HepG2 (cell line): ENCODE measurements around the gene EPN2. TPM values are rescaled to one million over a fixed set of nuclear protein-coding genes. Genes with fewer than 3 reads are reported as not detected.

Experiments used
- DZIP1 ChIP-seq: sonication (generic); formaldehyde crosslinking; IDR thresholded peaks from 2 replicates; pipeline ENCODE4 v1.5.0; 2020; ENCODE audit warnings: mild to moderate bottlenecking, missing genetic modification reagents
- GTF3A ChIP-seq: sonication (generic); formaldehyde crosslinking; conservative IDR thresholded peaks from 2 replicates; pipeline ENCODE4 v1.4.0; 2020; ENCODE audit warnings: mild to moderate bottlenecking, missing genetic modification reagents
- HCFC1 ChIP-seq: fragments of 150-350 bp; IDR thresholded peaks from 2 replicates; pipeline ENCODE4 v1.6.1; 2014; ENCODE audit warnings: low read depth, low read length
- HIVEP1 ChIP-seq: sonication (generic); formaldehyde crosslinking; IDR thresholded peaks from 2 replicates; pipeline ENCODE4 v1.4.0; 2020; ENCODE audit warnings: mild to moderate bottlenecking, missing genetic modification reagents
- HNF1A ChIP-seq, 2 experiments: sonication (generic) in 1 of 2; formaldehyde crosslinking in 1 of 2; IDR thresholded peaks; 2 replicates each; pipeline versions ENCODE4 v1.4.0 to v1.6.1; 2016 to 2020; ENCODE audit warnings: borderline replicate concordance in 1 of 2, low read depth in 1 of 2, mild to moderate bottlenecking in 1 of 2, missing genetic modification reagents in 1 of 2
- IKZF1 ChIP-seq: fragments of 450-650 bp; IDR thresholded peaks from 2 replicates; pipeline ENCODE4 v1.7.1; 2016
- KDM5A ChIP-seq: fragments of 200-600 bp; sonication (generic); IDR thresholded peaks from 2 replicates; pipeline ENCODE4 v1.7.0; 2018; ENCODE audit warnings: antibody characterized with exemption, mild to moderate bottlenecking, low read length, borderline replicate concordance
- MZF1 ChIP-seq: sonication (generic); formaldehyde crosslinking; IDR thresholded peaks from 2 replicates; pipeline ENCODE4 v1.8.1; 2023; ENCODE audit warnings: mild to moderate bottlenecking, missing genetic modification reagents, borderline replicate concordance
- TIGD3 ChIP-seq: sonication (generic); formaldehyde crosslinking; IDR thresholded peaks from 2 replicates; pipeline ENCODE4 v1.5.1; 2020; ENCODE audit warnings: mild to moderate bottlenecking, missing genetic modification reagents, borderline replicate concordance
- ZBTB14 ChIP-seq: sonication (generic); formaldehyde crosslinking; IDR thresholded peaks from 2 replicates; pipeline ENCODE4 v1.4.0; 2020; ENCODE audit warnings: missing genetic modification reagents
- ZNF510 ChIP-seq: sonication (generic); formaldehyde crosslinking; IDR thresholded peaks from 2 replicates; pipeline ENCODE4 v1.4.0; 2020; ENCODE audit warnings: low read depth, mild to moderate bottlenecking, missing genetic modification reagents
- ZNF597 ChIP-seq: sonication (generic); formaldehyde crosslinking; IDR thresholded peaks from 2 replicates; pipeline ENCODE4 v1.5.0; 2020; ENCODE audit warnings: missing genetic modification reagents
- ZNF691 ChIP-seq: sonication (generic); formaldehyde crosslinking; IDR thresholded peaks from 2 replicates; pipeline ENCODE4 v1.4.0; 2020; ENCODE audit warnings: missing genetic modification reagents, low read depth, mild to moderate bottlenecking, borderline replicate concordance
- ZNF709 ChIP-seq: sonication (generic); formaldehyde crosslinking; IDR thresholded peaks from 2 replicates; pipeline ENCODE4 v1.5.0; 2020; ENCODE audit warnings: mild to moderate bottlenecking, missing genetic modification reagents
- ZNF746 ChIP-seq: sonication (generic); formaldehyde crosslinking; IDR thresholded peaks from 2 replicates; pipeline ENCODE4 v1.8.0; 2022; ENCODE audit warnings: mild to moderate bottlenecking, missing genetic modification reagents
- ZSCAN25 ChIP-seq: sonication (generic); formaldehyde crosslinking; IDR thresholded peaks from 2 replicates; pipeline ENCODE4 v1.8.0; 2022; ENCODE audit warnings: mild to moderate bottlenecking, missing genetic modification reagents
- polyA plus RNA-seq, 8 experiments: library from polyadenylated mRNA; depleted of rRNA in 3 of 8; stranded (reverse) in 7 of 8; unstranded in 1 of 8; fragments of >200 nt; fragmentation: Illumina TruSeq in 4 of 8; extraction: Trizol in 4 of 8; gene quantifications; 2 replicates each; pipeline versions ENCODE4 v1.2.1 to v1.2.3, GENCODE V29; 2011 to 2016; ENCODE audit warnings: low read depth in 4 of 8, missing spikeins in 1 of 8, mixed read lengths in 1 of 8; ENCODE audit not compliant: insufficient read depth in 1 of 8
- total RNA-seq, 5 experiments: library from RNA; depleted of rRNA; stranded (reverse); fragments of >200 nt; fragmentation: Illumina TruSeq; extraction: Trizol; gene quantifications; 2 replicates each; pipeline ENCODE4 v1.2.3, GENCODE V29; 2016; ENCODE audit warnings: low read depth in 1 of 5

The EPN2 gene
- total and polyA plus RNA-seq, 2 of the 13 experiments (the other 11 are each of a cell fraction or from before 2014, with no cell fraction given): 7.8 to 19.2 TPM

GRCh38 chr17:19377602-19378415, 140.6 kb downstream of the EPN2 start (continued):
- TF ChIP-seq ZBTB14 (CRISPR knock-in tag): peak; percentile 81
- TF ChIP-seq HCFC1: peak; percentile 62
- no peak for TF ChIP-seq TIGD3 (CRISPR knock-in tag)
- TF ChIP-seq ZNF691 (CRISPR knock-in tag): no peak; the same call in none of the 2 replicates
- peak; percentile 38; the same call in 1 of the 2 replicates for TF ChIP-seq HIVEP1
- TF ChIP-seq ZSCAN25 (CRISPR knock-in tag): peak; percentile 89
- no peak for TF ChIP-seq IKZF1
- TF ChIP-seq KDM5A: peak; percentile 85
- no peak for TF ChIP-seq MZF1 (CRISPR knock-in tag)
- no peak for TF ChIP-seq ZNF597 (CRISPR knock-in tag)
- TF ChIP-seq ZNF746 (CRISPR knock-in tag): no peak
- TF ChIP-seq DZIP1 (CRISPR knock-in tag): no peak
- TF ChIP-seq HNF1A (IDR thresholded peaks at IDR 0.05; ENCODE audit: low read depth): no peak
- TF ChIP-seq HNF1A (CRISPR knock-in tag; IDR thresholded peaks at IDR 0.05; ENCODE audit: borderline replicate concordance): peak; percentile 63; the same call in 1 of the 2 replicates
- TF ChIP-seq ZNF510 (CRISPR knock-in tag): peak; percentile 70; the same call in 1 of the 2 replicates
- TF ChIP-seq ZNF709 (CRISPR knock-in tag): peak; percentile 74; the same call in 1 of the 2 replicates
- peak; percentile 92; the same call in 1 of the 2 replicates for TF ChIP-seq GTF3A (CRISPR knock-in tag)
